Right renal cortex interstitium (tissue), 3 donors: ENCODE data around the gene TPRG1. TPM values are rescaled to one million over a fixed set of nuclear protein-coding genes. Genes with fewer than 3 reads are reported as not detected.

Source experiments
- DNase-seq, 3 donors: peaks; one replicate each; pipeline ENCODE4 v3.0.0-alpha.2; 2013; ENCODE audit warnings: low read depth in 3 of 3, low spot score in 2 of 3
- polyA plus RNA-seq, 3 donors: library from polyadenylated mRNA; unstranded; fragments of 120-200 nt; gene quantifications; one replicate each; pipeline ENCODE4 v1.2.1, GENCODE V29; 2013; ENCODE audit not compliant: insufficient read length in 3 of 3

The TPRG1 gene
- polyA plus RNA-seq, 3 donors, result 0.40 to 1.2 (median 0.75) TPM

GRCh38 chr3:189276444-189277219, 104.9 kb downstream of the TPRG1 start:
- DNase-seq, result no peak

GRCh38 chr3:189277711-189278110, 105.9 kb downstream of the TPRG1 start:
- no peak for DNase-seq

GRCh38 chr3:189278221-189278620, 106.5 kb downstream of the TPRG1 start:
- no peak for DNase-seq

GRCh38 chr3:189282189-189282588, 110.4 kb downstream of the TPRG1 start:
- DNase-seq, result no peak

- DNase-seq, result no peak
Observed at GRCh38 chr3:189282741-189283140, 111.0 kb downstream of the TPRG1 start.

- DNase-seq, result no peak
Observed at GRCh38 chr3:189286188-189286587, 114.4 kb downstream of the TPRG1 start.

- no peak for DNase-seq
Observed at GRCh38 chr3:189286916-189287315, 115.1 kb downstream of the TPRG1 start.

GRCh38 chr3:189288348-189289235, 116.8 kb downstream of the TPRG1 start:
- DNase-seq, result no peak

- no peak for DNase-seq
Observed at GRCh38 chr3:189289251-189289650, 117.5 kb downstream of the TPRG1 start.

GRCh38 chr3:189292667-189293484, 121.1 kb downstream of the TPRG1 start:
- no peak for DNase-seq

GRCh38 chr3:189294649-189295048, 122.9 kb downstream of the TPRG1 start:
- DNase-seq, result no peak

- DNase-seq, result no peak
Observed at GRCh38 chr3:189295089-189295488, 123.3 kb downstream of the TPRG1 start.

GRCh38 chr3:189297932-189298331, 126.2 kb downstream of the TPRG1 start:
- no peak for DNase-seq

- no peak for DNase-seq
Observed at GRCh38 chr3:189298469-189299375, 127.0 kb downstream of the TPRG1 start.

- no peak for DNase-seq
Observed at GRCh38 chr3:189300345-189300744, 128.6 kb downstream of the TPRG1 start.

- DNase-seq, result no peak
Observed at GRCh38 chr3:189301479-189301878, 129.7 kb downstream of the TPRG1 start.

- no peak for DNase-seq
Observed at GRCh38 chr3:189303584-189303983, 131.8 kb downstream of the TPRG1 start.

GRCh38 chr3:189304465-189305351, 132.9 kb downstream of the TPRG1 start:
- no peak for DNase-seq

- DNase-seq, result no peak
Observed at GRCh38 chr3:189305412-189305811, 133.6 kb downstream of the TPRG1 start.
